Fibroblast of skin of left quadriceps (primary cell): ENCODE measurements around the gene SPDYE9.
"Not testable (repeated sequence)": the region's sequence is repeated elsewhere in the genome, so short reads cannot be mapped to it uniquely, and the experiment has no call there.

Source experiments
- DNase-seq, 2 experiments: peaks; one replicate each; pipeline ENCODE4 v3.0.0-alpha.2; 2013; ENCODE audit warnings: low read depth in 2 of 2

SPDYE9 gene, protein sequence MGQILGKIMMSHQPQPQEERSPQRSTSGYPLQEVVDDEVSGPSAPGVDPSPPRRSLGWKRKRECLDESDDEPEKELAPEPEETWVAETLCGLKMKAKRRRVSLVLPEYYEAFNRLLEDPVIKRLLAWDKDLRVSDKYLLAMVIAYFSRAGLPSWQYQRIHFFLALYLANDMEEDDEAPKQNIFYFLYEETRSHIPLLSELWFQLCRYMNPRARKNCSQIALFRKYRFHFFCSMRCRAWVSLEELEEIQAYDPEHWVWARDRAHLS

DNA sequence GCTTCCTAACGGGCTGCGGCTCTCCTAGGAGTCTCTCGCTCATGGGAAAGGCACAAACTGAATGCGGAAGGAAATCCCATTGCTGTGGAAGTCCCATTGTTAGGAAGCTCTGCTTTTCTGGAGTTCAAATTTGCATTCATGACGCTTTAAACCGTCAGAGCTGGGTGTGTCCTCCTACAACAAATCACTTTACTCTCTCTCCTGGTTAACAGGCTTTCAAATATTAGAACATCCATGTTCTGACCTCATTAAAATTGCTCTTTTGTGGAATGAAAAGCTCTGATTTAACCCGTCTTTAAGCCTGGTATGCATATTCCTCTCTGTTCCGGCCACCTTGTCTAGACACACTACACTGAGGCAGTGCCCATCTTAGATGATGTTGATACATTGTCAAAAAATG is at the start of gene SPDYE9:
Gene SPDYE9 (minus strand): TSS at position 101 of the 400 bp plus-strand sequence. CDS start 1,800 bp downstream, outside the sequence.
- DNase-seq, result not testable (repeated sequence)

DNA sequence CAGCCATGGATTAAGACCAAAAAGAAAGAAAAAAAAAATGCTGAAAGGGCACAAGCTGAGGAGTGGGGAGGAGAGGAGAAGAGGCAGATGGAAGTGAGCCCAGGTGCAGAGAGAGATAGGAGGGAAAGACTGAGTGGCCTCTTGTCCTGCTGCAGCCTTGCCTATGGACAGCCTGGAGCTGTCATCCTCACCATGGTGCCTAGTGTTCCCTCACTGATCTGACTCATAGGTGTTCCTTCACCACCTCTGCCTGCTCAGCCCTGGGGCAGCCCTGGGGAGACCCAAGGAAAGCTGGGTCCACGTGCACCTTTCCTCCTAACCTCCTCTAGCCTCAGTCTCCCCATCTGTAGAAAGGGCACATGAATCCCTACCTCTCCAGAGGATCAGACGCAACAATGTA is 49.0 kb upstream of the SPDYE9 start:
- not testable (repeated sequence) for DNase-seq

- DNase-seq, result not testable (repeated sequence)
These were observed 46.9 kb upstream of the SPDYE9 start for GRCh38 chr7:73132651-73133217.

DNA sequence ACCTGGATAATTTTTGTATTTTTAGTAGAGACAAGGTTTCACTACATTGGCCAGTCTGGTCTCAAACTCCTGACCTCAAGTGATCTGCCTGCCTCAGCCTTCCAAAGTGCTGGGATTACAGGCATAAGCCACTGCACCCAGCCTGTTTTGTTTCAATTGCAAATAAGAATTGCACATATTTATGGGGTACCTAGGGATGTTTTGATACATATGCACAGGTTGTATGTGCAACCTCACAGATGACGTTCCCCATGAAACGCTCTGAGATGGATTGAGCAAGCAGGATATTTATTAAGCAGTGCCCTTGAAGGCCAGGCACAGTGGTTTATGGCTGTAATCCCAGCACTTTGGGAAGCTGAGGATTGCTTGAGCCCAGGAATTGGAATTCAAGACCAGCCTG is 44.8 kb upstream of the SPDYE9 start:
- not testable (repeated sequence) for DNase-seq

GRCh38 chr7:73124126-73124525 is 38.3 kb upstream of the SPDYE9 start:
- not testable (repeated sequence) for DNase-seq

GRCh38 chr7:73122778-73123447 is 37.1 kb upstream of the SPDYE9 start:
- DNase-seq, result not testable (repeated sequence)

DNA sequence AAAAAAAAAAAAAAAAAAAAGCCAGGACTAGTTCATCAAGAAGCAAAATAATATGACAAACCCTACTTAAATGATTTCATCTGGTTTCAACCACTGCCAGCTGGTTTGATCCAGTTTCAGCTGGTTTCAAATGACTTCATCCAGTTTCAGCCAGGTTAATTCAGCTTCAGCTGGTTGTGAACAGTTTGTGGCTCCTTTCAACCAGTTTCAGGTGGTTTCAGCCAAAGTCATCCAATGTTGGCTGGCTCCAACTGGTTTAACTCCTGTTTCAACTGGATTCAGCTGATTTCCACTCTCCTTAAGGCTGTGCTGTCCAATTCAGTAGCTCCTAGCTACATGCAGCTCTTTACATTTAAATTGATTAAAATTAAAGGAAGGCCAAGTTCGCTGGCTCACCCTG is 32.3 kb upstream of the SPDYE9 start:
- DNase-seq, result not testable (repeated sequence)

GRCh38 chr7:73057811-73058210 is 28.0 kb downstream of the SPDYE9 start, which contains the start of gene SPDYE11:
TSS of gene SPDYE11 (minus strand) at chr7:73057911. CDS start at chr7:73056111, 1,800 bp downstream.
- not testable (repeated sequence) for DNase-seq

GRCh38 chr7:73029666-73030065 is 56.2 kb downstream of the SPDYE9 start, which contains the start of gene SPDYE8:
TSS of gene SPDYE8 (minus strand) at chr7:73029766. CDS start at chr7:73027966, 1,800 bp downstream.
- DNase-seq, result not testable (repeated sequence)
